HepG2 (cell line): Measurements from ENCODE around the gene H3-3A. TPM values are rescaled to one million over a fixed set of nuclear protein-coding genes. Genes with fewer than 3 reads are reported as not detected.

Source experiments
- AKAP8 ChIP-seq: sonication (generic); formaldehyde crosslinking; IDR thresholded peaks from 2 replicates; pipeline ENCODE4 v1.5.1; 2020; ENCODE audit warnings: mild to moderate bottlenecking, missing genetic modification reagents
- ARNTL ChIP-seq: sonication (generic); formaldehyde crosslinking; IDR thresholded peaks from 2 replicates; pipeline ENCODE4 v1.4.0; 2020; ENCODE audit warnings: mild to moderate bottlenecking, missing genetic modification reagents
- CCAR2 ChIP-seq: fragments of 200-400 bp; formaldehyde crosslinking; optimal IDR thresholded peaks from 2 replicates; pipeline ENCODE3; 2018; ENCODE audit warnings: low read depth, mild to moderate bottlenecking, low read length, moderate library complexity
- GABPB1 ChIP-seq: IDR thresholded peaks from 2 replicates; pipeline ENCODE4 v1.6.1; 2016; ENCODE audit warnings: mild to moderate bottlenecking, missing genetic modification reagents, moderate library complexity, missing compliant biosample characterization
- HNF4A ChIP-seq: sonication (generic); formaldehyde crosslinking; IDR thresholded peaks from 2 replicates; pipeline ENCODE4 v1.4.0; 2020; ENCODE audit warnings: missing genetic modification reagents
- KLF11 ChIP-seq: IDR thresholded peaks from 2 replicates; pipeline ENCODE4 v1.6.1; 2016; ENCODE audit warnings: missing compliant biosample characterization
- SAFB2 ChIP-seq: sonication (generic); formaldehyde crosslinking; IDR thresholded peaks from 2 replicates; pipeline ENCODE4 v1.5.1; 2020; ENCODE audit warnings: missing genetic modification reagents, low read depth, mild to moderate bottlenecking, borderline replicate concordance
- SATB2 ChIP-seq: sonication (generic); formaldehyde crosslinking; IDR thresholded peaks from 2 replicates; pipeline ENCODE4 v1.5.0; 2020; ENCODE audit warnings: missing genetic modification reagents
- SKI ChIP-seq: fragments of 450-650 bp; IDR thresholded peaks from one replicate; pipeline ENCODE4 v1.6.1; 2018; ENCODE audit warnings: mild to moderate bottlenecking; ENCODE audit not compliant: partially characterized antibody
- ZBTB3 ChIP-seq: sonication (generic); formaldehyde crosslinking; IDR thresholded peaks from 2 replicates; pipeline ENCODE4 v1.4.0; 2020; ENCODE audit warnings: low read depth, mild to moderate bottlenecking, moderate library complexity, missing genetic modification reagents, borderline replicate concordance
- ZNF335 ChIP-seq: sonication (generic); formaldehyde crosslinking; IDR thresholded peaks from 2 replicates; pipeline ENCODE4 v1.4.0; 2020; ENCODE audit warnings: missing genetic modification reagents
- ZNF382 ChIP-seq: sonication (generic); formaldehyde crosslinking; IDR thresholded peaks from 2 replicates; pipeline ENCODE4 v1.5.0; 2020; ENCODE audit warnings: missing genetic modification reagents, mild to moderate bottlenecking, borderline replicate concordance
- ZNF569 ChIP-seq: sonication (generic); formaldehyde crosslinking; IDR thresholded peaks from 2 replicates; pipeline ENCODE4 v1.5.0; 2020; ENCODE audit warnings: mild to moderate bottlenecking, missing genetic modification reagents, moderate library complexity, borderline replicate concordance
- ZNF773 ChIP-seq: sonication (generic); formaldehyde crosslinking; IDR thresholded peaks from 2 replicates; pipeline ENCODE4 v1.4.0; 2020; ENCODE audit warnings: missing genetic modification reagents, borderline replicate concordance
- ZNF839 ChIP-seq: sonication (generic); formaldehyde crosslinking; IDR thresholded peaks from 2 replicates; pipeline ENCODE4 v1.4.0; 2020; ENCODE audit warnings: missing genetic modification reagents, mild to moderate bottlenecking, borderline replicate concordance
- polyA plus RNA-seq, 8 experiments: library from polyadenylated mRNA; depleted of rRNA in 3 of 8; stranded (reverse) in 7 of 8; unstranded in 1 of 8; fragments of >200 nt; fragmentation: Illumina TruSeq in 4 of 8; extraction: Trizol in 4 of 8; gene quantifications; 2 replicates each; pipeline versions ENCODE4 v1.2.1 to v1.2.3, GENCODE V29; 2011 to 2016; ENCODE audit warnings: low read depth in 4 of 8, missing spikeins in 1 of 8, mixed read lengths in 1 of 8; ENCODE audit not compliant: insufficient read depth in 1 of 8
- total RNA-seq, 5 experiments: library from RNA; depleted of rRNA; stranded (reverse); fragments of >200 nt; fragmentation: Illumina TruSeq; extraction: Trizol; gene quantifications; 2 replicates each; pipeline ENCODE4 v1.2.3, GENCODE V29; 2016; ENCODE audit warnings: low read depth in 1 of 5
- TF ChIP-seq, protein P1 (sequence below): IDR thresholded peaks from 2 replicates; pipeline ENCODE4 v1.6.1; 2016; ENCODE audit warnings: missing compliant biosample characterization, missing genetic modification reagents, borderline replicate concordance
- TF ChIP-seq, protein P2 (sequence below): sonication (generic); formaldehyde crosslinking; IDR thresholded peaks from 2 replicates; pipeline ENCODE4 v1.5.0; 2020; ENCODE audit warnings: missing genetic modification reagents
- TF ChIP-seq, protein P3 (sequence below): sonication (generic); formaldehyde crosslinking; IDR thresholded peaks from 2 replicates; pipeline ENCODE4 v1.4.0; 2020; ENCODE audit warnings: mild to moderate bottlenecking, missing genetic modification reagents
- TF ChIP-seq, protein P4 (sequence below): sonication (generic); formaldehyde crosslinking; IDR thresholded peaks from 2 replicates; pipeline ENCODE4; 2020; ENCODE audit warnings: missing genetic modification reagents, mild to moderate bottlenecking, borderline replicate concordance
- TF ChIP-seq, protein P5 (sequence below): sonication (generic); formaldehyde crosslinking; IDR thresholded peaks from 2 replicates; pipeline ENCODE4 v1.4.0; 2020; ENCODE audit warnings: missing genetic modification reagents, mild to moderate bottlenecking, borderline replicate concordance

Gene H3-3A
- total and polyA plus RNA-seq, 2 of the 13 experiments (the other 11 are each of a cell fraction or from before 2014, with no cell fraction given): 221 to 320 TPM

DNA sequence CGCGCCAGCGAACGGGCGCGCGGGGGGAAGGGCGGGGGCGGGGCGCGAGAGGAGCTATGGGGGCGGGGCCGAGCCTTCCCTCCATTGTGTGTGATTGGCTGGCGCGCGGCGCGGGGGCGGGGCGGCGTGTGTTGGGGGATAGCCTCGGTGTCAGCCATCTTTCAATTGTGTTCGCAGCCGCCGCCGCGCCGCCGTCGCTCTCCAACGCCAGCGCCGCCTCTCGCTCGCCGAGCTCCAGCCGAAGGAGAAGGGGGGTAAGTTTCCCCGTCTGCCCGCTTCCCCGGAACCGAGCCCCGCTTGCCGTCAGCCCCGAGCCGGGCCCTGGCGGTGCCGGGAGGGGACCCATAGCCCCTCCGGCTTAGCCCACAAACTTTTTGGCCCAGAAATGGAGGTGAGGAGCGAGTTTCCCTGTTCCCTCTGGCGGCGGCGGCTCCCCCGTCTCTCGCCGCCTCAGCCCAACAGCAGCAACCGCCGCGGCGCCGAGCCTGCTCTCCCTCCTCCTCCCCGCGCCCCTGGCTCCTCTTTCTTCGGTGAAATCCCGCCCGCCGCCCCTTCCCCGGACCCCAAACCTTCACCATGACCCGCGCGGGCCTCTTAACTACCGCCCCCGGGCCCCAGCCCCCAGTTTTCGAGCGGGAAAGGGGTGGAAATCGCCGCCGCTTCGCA is at the start of gene H3-3A (continued):
- TF ChIP-seq, protein P1, sequence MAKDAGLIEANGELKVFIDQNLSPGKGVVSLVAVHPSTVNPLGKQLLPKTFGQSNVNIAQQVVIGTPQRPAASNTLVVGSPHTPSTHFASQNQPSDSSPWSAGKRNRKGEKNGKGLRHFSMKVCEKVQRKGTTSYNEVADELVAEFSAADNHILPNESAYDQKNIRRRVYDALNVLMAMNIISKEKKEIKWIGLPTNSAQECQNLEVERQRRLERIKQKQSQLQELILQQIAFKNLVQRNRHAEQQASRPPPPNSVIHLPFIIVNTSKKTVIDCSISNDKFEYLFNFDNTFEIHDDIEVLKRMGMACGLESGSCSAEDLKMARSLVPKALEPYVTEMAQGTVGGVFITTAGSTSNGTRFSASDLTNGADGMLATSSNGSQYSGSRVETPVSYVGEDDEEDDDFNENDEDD (CRISPR knock-in tag): no peak; the same call in 1 of the 2 replicates
- TF ChIP-seq ZNF335 (CRISPR knock-in tag) (no peak), ZNF839 (no peak), ZNF773 (CRISPR knock-in tag) (no peak), GABPB1 (CRISPR knock-in tag) (peak; percentile 73), KLF11 (no peak), AKAP8 (CRISPR knock-in tag) (no peak), ZNF382 (CRISPR knock-in tag) (no peak), CCAR2 (no peak), HNF4A (CRISPR knock-in tag) (no peak), ZBTB3 (CRISPR knock-in tag) (no peak), ARNTL (no peak), SAFB2 (CRISPR knock-in tag) (0 out of 2 replicates have a peak, but pooled peaks have one; percentile 31), SATB2 (CRISPR knock-in tag) (no peak), ZNF569 (CRISPR knock-in tag) (no peak), SKI (peak; percentile 81)
- TF ChIP-seq, protein P2, sequence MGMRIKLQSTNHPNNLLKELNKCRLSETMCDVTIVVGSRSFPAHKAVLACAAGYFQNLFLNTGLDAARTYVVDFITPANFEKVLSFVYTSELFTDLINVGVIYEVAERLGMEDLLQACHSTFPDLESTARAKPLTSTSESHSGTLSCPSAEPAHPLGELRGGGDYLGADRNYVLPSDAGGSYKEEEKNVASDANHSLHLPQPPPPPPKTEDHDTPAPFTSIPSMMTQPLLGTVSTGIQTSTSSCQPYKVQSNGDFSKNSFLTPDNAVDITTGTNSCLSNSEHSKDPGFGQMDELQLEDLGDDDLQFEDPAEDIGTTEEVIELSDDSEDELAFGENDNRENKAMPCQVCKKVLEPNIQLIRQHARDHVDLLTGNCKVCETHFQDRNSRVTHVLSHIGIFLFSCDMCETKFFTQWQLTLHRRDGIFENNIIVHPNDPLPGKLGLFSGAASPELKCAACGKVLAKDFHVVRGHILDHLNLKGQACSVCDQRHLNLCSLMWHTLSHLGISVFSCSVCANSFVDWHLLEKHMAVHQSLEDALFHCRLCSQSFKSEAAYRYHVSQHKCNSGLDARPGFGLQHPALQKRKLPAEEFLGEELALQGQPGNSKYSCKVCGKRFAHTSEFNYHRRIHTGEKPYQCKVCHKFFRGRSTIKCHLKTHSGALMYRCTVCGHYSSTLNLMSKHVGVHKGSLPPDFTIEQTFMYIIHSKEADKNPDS (CRISPR knock-in tag): no peak
- TF ChIP-seq, protein P3, sequence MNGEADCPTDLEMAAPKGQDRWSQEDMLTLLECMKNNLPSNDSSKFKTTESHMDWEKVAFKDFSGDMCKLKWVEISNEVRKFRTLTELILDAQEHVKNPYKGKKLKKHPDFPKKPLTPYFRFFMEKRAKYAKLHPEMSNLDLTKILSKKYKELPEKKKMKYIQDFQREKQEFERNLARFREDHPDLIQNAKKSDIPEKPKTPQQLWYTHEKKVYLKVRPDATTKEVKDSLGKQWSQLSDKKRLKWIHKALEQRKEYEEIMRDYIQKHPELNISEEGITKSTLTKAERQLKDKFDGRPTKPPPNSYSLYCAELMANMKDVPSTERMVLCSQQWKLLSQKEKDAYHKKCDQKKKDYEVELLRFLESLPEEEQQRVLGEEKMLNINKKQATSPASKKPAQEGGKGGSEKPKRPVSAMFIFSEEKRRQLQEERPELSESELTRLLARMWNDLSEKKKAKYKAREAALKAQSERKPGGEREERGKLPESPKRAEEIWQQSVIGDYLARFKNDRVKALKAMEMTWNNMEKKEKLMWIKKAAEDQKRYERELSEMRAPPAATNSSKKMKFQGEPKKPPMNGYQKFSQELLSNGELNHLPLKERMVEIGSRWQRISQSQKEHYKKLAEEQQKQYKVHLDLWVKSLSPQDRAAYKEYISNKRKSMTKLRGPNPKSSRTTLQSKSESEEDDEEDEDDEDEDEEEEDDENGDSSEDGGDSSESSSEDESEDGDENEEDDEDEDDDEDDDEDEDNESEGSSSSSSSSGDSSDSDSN (CRISPR knock-in tag): peak; percentile 97
- TF ChIP-seq, protein P4, sequence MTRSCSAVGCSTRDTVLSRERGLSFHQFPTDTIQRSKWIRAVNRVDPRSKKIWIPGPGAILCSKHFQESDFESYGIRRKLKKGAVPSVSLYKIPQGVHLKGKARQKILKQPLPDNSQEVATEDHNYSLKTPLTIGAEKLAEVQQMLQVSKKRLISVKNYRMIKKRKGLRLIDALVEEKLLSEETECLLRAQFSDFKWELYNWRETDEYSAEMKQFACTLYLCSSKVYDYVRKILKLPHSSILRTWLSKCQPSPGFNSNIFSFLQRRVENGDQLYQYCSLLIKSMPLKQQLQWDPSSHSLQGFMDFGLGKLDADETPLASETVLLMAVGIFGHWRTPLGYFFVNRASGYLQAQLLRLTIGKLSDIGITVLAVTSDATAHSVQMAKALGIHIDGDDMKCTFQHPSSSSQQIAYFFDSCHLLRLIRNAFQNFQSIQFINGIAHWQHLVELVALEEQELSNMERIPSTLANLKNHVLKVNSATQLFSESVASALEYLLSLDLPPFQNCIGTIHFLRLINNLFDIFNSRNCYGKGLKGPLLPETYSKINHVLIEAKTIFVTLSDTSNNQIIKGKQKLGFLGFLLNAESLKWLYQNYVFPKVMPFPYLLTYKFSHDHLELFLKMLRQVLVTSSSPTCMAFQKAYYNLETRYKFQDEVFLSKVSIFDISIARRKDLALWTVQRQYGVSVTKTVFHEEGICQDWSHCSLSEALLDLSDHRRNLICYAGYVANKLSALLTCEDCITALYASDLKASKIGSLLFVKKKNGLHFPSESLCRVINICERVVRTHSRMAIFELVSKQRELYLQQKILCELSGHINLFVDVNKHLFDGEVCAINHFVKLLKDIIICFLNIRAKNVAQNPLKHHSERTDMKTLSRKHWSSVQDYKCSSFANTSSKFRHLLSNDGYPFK (CRISPR knock-in tag): 0 out of 2 replicates have a peak, but pooled peaks have one; percentile 42
- TF ChIP-seq, protein P5, sequence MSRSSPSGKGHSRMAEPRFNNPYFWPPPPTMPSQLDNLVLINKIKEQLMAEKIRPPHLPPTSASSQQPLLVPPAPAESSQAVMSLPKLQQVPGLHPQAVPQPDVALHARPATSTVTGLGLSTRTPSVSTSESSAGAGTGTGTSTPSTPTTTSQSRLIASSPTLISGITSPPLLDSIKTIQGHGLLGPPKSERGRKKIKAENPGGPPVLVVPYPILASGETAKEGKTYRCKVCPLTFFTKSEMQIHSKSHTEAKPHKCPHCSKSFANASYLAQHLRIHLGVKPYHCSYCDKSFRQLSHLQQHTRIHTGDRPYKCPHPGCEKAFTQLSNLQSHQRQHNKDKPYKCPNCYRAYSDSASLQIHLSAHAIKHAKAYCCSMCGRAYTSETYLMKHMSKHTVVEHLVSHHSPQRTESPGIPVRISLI (CRISPR knock-in tag): no peak
